IPS-11a (cell line): ENCODE data around the gene MKX.
"Not testable (repeated sequence)": the region's sequence is repeated elsewhere in the genome, so short reads cannot be mapped to it uniquely, and the experiment has no call there.

Experiments
- H3K4me3 ChIP-seq: one replicate; pipeline ENCODE4 v1.5.1; 2013; ENCODE audit warnings: low read depth, low read length, control low read depth

MKX gene

GRCh38 chr10:27695088-27695487 lies 50.5 kb downstream of the MKX start:
- H3K4me3 ChIP-seq = no peak overlapping the region

- H3K4me3 ChIP-seq = no peak overlapping the region
Observed at GRCh38 chr10:27692663-27693062, 53.0 kb downstream of the MKX start.

GRCh38 chr10:27688991-27689390 lies 56.6 kb downstream of the MKX start:
- no peak overlapping the region for H3K4me3 ChIP-seq

- no peak overlapping the region for H3K4me3 ChIP-seq
Observed at GRCh38 chr10:27688276-27688675, 57.3 kb downstream of the MKX start.

- no peak overlapping the region for H3K4me3 ChIP-seq
Observed at GRCh38 chr10:27687743-27688142, 57.9 kb downstream of the MKX start.

- H3K4me3 ChIP-seq = no peak overlapping the region
Observed at GRCh38 chr10:27687326-27687725, 58.3 kb downstream of the MKX start.

- no peak overlapping the region for H3K4me3 ChIP-seq
Observed at GRCh38 chr10:27685681-27686080, 59.9 kb downstream of the MKX start.

GRCh38 chr10:27683226-27683625 lies 62.4 kb downstream of the MKX start:
- H3K4me3 ChIP-seq = no peak overlapping the region

GRCh38 chr10:27681795-27682194 lies 63.8 kb downstream of the MKX start:
- not testable (repeated sequence) for H3K4me3 ChIP-seq

- no peak overlapping the region for H3K4me3 ChIP-seq
Observed at GRCh38 chr10:27680691-27681605, 64.7 kb downstream of the MKX start.

GRCh38 chr10:27680006-27680557 lies 65.5 kb downstream of the MKX start:
- H3K4me3 ChIP-seq = no peak overlapping the region

GRCh38 chr10:27679369-27679912 lies 66.2 kb downstream of the MKX start:
- H3K4me3 ChIP-seq = no peak overlapping the region

GRCh38 chr10:27678166-27678565 lies 67.5 kb downstream of the MKX start:
- H3K4me3 ChIP-seq = no peak overlapping the region

GRCh38 chr10:27673065-27673464 lies 72.6 kb downstream of the MKX start:
- no peak overlapping the region for H3K4me3 ChIP-seq

- no peak overlapping the region for H3K4me3 ChIP-seq
Observed at GRCh38 chr10:27671821-27672220, 73.8 kb downstream of the MKX start.

GRCh38 chr10:27664461-27664860 lies 81.2 kb downstream of the MKX start:
- no peak overlapping the region for H3K4me3 ChIP-seq

GRCh38 chr10:27663621-27664020 lies 82.0 kb downstream of the MKX start:
- no peak overlapping the region for H3K4me3 ChIP-seq

GRCh38 chr10:27661514-27662286 lies 83.9 kb downstream of the MKX start:
- H3K4me3 ChIP-seq = no peak overlapping the region

GRCh38 chr10:27660711-27661110 lies 84.9 kb downstream of the MKX start:
- no peak overlapping the region for H3K4me3 ChIP-seq

- no peak overlapping the region for H3K4me3 ChIP-seq
Observed at GRCh38 chr10:27660268-27660667, 85.4 kb downstream of the MKX start.

- H3K4me3 ChIP-seq = no peak overlapping the region
Observed at GRCh38 chr10:27659786-27660185, 85.8 kb downstream of the MKX start.
